ENCODE results near the gene PDE2A. TPM values are rescaled to one million over a fixed set of nuclear protein-coding genes. Genes with fewer than 3 reads are reported as not detected.

The PDE2A gene
- total RNA-seq, 1 experiment from 2014 or later, result 3.7 TPM

DNA sequence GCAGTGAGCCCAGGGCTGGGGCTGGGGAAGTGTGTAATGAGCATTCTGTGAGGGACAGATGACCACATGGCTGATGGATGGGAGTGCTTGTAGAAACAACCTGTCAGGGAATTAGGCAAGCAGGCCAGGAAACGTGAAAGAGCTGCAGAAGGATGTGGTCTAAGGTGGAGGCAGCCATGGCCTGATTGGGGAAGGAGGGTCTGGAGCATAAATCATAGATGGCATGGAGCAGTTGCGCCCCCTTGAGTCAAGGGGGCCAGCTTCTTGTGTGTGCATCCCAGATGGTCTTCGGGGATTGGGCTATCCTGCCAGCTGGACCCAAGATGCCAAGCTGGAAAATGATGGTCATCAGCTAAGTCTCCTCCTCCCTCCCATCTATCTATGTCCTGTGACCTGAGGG is 120.5 kb downstream of the PDE2A start:
- no peak for TF ChIP-seq PRRX2 (CRISPR knock-in tag; IDR thresholded peaks at IDR 0.05)
- no peak for TF ChIP-seq PREB (CRISPR knock-in tag; IDR thresholded peaks at IDR 0.05; ENCODE audit: borderline replicate concordance)
- TF ChIP-seq SMAD3 (CRISPR knock-in tag; IDR thresholded peaks at IDR 0.05; ENCODE audit: borderline replicate concordance), result no peak
- TF ChIP-seq, protein P1, sequence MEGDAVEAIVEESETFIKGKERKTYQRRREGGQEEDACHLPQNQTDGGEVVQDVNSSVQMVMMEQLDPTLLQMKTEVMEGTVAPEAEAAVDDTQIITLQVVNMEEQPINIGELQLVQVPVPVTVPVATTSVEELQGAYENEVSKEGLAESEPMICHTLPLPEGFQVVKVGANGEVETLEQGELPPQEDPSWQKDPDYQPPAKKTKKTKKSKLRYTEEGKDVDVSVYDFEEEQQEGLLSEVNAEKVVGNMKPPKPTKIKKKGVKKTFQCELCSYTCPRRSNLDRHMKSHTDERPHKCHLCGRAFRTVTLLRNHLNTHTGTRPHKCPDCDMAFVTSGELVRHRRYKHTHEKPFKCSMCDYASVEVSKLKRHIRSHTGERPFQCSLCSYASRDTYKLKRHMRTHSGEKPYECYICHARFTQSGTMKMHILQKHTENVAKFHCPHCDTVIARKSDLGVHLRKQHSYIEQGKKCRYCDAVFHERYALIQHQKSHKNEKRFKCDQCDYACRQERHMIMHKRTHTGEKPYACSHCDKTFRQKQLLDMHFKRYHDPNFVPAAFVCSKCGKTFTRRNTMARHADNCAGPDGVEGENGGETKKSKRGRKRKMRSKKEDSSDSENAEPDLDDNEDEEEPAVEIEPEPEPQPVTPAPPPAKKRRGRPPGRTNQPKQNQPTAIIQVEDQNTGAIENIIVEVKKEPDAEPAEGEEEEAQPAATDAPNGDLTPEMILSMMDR (IDR thresholded peaks at IDR 0.05), result peak; percentile 57; the same call in 1 of the 2 replicates
- ChIA-PET POLR2A (interaction anchor here (0.6 kb wide), 1 partner anchor 12 kb away, joined by 4 read pairs; no protein-coding TSS in a partner anchor), CTCF (interaction anchor here (0.6 to 11.5 kb wide), 37 partner anchors 8 to 528 kb away, joined by 3 to 215 read pairs (median 5); partner anchors contain the start of gene CLPB)
- Mint-ChIP-seq H3K9me3 (no peaks in the 10 kb centered on the region), H3K4me1 (peaks cover 5% of the 10 kb centered on the region), H3K36me3 (no peaks in the 10 kb centered on the region), H3K27me3 (ENCODE audit: low read depth) (peaks cover 5% of the 10 kb centered on the region), H3K27ac (no peak overlapping the region), H3K4me3 (no peak overlapping the region)
- DNase-seq (ENCODE audit: low spot score) (peak; percentile 73), ATAC-seq (peak; percentile 95)

DNA sequence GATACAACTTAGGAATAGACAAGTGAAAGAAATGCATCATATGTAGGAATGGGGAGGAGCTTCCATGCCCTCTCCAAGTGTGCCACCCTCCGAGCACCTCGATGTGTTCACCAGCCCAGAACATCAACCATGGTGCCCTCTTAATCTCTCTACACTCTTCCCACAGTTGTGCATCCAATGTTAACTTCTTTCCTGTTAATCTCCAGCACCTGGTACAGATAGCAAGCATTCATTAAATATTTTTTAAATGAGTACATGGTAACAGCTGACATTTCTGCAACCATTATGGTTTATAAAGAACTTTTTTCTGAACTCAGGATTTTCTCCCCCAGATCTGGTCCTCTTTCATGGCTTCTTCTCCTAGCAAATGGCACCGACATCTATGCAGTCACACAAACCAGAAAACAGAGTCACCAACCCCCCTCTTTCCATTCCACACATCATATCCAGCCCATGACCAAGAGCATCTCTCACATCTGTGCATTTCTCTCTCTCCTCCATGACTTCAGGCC is 121.8 kb downstream of the PDE2A start:
- POLR2A ChIA-PET, result no interaction called here
- Mint-ChIP-seq H3K4me3 (no peak overlapping the region), H3K36me3 (no peaks in the 10 kb centered on the region), H3K4me1 (no peaks in the 10 kb centered on the region), H3K9me3 (no peaks in the 10 kb centered on the region), H3K27me3 (ENCODE audit: low read depth) (peaks cover 5% of the 10 kb centered on the region), H3K27ac (no peak overlapping the region)
- CTCF ChIA-PET, result interaction anchor here (1.5 to 11.5 kb wide), 8 partner anchors 15 to 97 kb away, joined by 5 to 215 read pairs (median 21); no protein-coding TSS in a partner anchor
- DNase-seq (ENCODE audit: low spot score) (no peak), ATAC-seq (no peak)
- TF ChIP-seq GTF2I (CRISPR knock-in tag; conservative IDR thresholded peaks at IDR 0.05) (no peak), ZNF263 (CRISPR knock-in tag; IDR thresholded peaks at IDR 0.05; ENCODE audit: low read depth) (no peak), FOXJ3 (CRISPR knock-in tag; IDR thresholded peaks at IDR 0.05; ENCODE audit: borderline replicate concordance) (no peak), CDX4 (CRISPR knock-in tag; IDR thresholded peaks at IDR 0.05; ENCODE audit: borderline replicate concordance) (no peak), ZNF396 (CRISPR knock-in tag; IDR thresholded peaks at IDR 0.05; ENCODE audit: borderline replicate concordance) (no peak), ATF1 (CRISPR knock-in tag; IDR thresholded peaks at IDR 0.05) (no peak), ELF4 (CRISPR knock-in tag; IDR thresholded peaks at IDR 0.05; ENCODE audit: low read depth) (no peak), ZNF232 (CRISPR knock-in tag; IDR thresholded peaks at IDR 0.05) (no peak), ZNF121 (CRISPR knock-in tag; IDR thresholded peaks at IDR 0.05) (no peak), FOXP4 (CRISPR knock-in tag; IDR thresholded peaks at IDR 0.05) (no peak), OVOL2 (CRISPR knock-in tag; IDR thresholded peaks at IDR 0.05; ENCODE audit: borderline replicate concordance) (no peak), IRF2 (CRISPR knock-in tag; IDR thresholded peaks at IDR 0.05; ENCODE audit: borderline replicate concordance, low read depth) (no peak)
- TF ChIP-seq, protein P2, sequence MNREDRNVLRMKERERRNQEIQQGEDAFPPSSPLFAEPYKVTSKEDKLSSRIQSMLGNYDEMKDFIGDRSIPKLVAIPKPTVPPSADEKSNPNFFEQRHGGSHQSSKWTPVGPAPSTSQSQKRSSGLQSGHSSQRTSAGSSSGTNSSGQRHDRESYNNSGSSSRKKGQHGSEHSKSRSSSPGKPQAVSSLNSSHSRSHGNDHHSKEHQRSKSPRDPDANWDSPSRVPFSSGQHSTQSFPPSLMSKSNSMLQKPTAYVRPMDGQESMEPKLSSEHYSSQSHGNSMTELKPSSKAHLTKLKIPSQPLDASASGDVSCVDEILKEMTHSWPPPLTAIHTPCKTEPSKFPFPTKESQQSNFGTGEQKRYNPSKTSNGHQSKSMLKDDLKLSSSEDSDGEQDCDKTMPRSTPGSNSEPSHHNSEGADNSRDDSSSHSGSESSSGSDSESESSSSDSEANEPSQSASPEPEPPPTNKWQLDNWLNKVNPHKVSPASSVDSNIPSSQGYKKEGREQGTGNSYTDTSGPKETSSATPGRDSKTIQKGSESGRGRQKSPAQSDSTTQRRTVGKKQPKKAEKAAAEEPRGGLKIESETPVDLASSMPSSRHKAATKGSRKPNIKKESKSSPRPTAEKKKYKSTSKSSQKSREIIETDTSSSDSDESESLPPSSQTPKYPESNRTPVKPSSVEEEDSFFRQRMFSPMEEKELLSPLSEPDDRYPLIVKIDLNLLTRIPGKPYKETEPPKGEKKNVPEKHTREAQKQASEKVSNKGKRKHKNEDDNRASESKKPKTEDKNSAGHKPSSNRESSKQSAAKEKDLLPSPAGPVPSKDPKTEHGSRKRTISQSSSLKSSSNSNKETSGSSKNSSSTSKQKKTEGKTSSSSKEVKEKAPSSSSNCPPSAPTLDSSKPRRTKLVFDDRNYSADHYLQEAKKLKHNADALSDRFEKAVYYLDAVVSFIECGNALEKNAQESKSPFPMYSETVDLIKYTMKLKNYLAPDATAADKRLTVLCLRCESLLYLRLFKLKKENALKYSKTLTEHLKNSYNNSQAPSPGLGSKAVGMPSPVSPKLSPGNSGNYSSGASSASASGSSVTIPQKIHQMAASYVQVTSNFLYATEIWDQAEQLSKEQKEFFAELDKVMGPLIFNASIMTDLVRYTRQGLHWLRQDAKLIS (CRISPR knock-in tag; IDR thresholded peaks at IDR 0.05; ENCODE audit: borderline replicate concordance), result no peak
- TF ChIP-seq, protein P3, sequence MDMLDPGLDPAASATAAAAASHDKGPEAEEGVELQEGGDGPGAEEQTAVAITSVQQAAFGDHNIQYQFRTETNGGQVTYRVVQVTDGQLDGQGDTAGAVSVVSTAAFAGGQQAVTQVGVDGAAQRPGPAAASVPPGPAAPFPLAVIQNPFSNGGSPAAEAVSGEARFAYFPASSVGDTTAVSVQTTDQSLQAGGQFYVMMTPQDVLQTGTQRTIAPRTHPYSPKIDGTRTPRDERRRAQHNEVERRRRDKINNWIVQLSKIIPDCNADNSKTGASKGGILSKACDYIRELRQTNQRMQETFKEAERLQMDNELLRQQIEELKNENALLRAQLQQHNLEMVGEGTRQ (CRISPR knock-in tag; IDR thresholded peaks at IDR 0.05), result no peak
- TF ChIP-seq, protein P4, sequence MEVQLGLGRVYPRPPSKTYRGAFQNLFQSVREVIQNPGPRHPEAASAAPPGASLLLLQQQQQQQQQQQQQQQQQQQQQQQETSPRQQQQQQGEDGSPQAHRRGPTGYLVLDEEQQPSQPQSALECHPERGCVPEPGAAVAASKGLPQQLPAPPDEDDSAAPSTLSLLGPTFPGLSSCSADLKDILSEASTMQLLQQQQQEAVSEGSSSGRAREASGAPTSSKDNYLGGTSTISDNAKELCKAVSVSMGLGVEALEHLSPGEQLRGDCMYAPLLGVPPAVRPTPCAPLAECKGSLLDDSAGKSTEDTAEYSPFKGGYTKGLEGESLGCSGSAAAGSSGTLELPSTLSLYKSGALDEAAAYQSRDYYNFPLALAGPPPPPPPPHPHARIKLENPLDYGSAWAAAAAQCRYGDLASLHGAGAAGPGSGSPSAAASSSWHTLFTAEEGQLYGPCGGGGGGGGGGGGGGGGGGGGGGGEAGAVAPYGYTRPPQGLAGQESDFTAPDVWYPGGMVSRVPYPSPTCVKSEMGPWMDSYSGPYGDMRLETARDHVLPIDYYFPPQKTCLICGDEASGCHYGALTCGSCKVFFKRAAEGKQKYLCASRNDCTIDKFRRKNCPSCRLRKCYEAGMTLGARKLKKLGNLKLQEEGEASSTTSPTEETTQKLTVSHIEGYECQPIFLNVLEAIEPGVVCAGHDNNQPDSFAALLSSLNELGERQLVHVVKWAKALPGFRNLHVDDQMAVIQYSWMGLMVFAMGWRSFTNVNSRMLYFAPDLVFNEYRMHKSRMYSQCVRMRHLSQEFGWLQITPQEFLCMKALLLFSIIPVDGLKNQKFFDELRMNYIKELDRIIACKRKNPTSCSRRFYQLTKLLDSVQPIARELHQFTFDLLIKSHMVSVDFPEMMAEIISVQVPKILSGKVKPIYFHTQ (CRISPR knock-in tag; IDR thresholded peaks at IDR 0.05), result no peak

All from WTC11 (cell line).